GM12875 (cell line): Measurements from ENCODE around the gene TROAP.

Experiments used
- H3K4me3 ChIP-seq: one replicate; pipeline ENCODE4 v1.5.1; 2011; ENCODE audit warnings: low read depth, low read length, control low read depth
- CTCF ChIP-seq: IDR thresholded peaks from 2 replicates; pipeline ENCODE4 v1.5.1; 2011; ENCODE audit warnings: low read depth, mild to moderate bottlenecking, control low read depth, inconsistent platforms, low read length, moderate library complexity, borderline replicate concordance; ENCODE audit not compliant: insufficient read depth

Gene TROAP

GRCh38 chr12:49346659-49347310 is 23.7 kb downstream of the TROAP start, which contains the start of gene DNAJC22:
Gene DNAJC22, plus strand, starts transcription at chr12:49346888. Its CDS starts 1,985 bp downstream, at chr12:49348873.
- peak within 1 kb of the TSS; percentile 38 for H3K4me3 ChIP-seq
- no peak for TF ChIP-seq CTCF

GRCh38 chr12:49347311-49348193 is 24.5 kb downstream of the TROAP start:
- peak; percentile 94 for TF ChIP-seq CTCF
- peak overlapping the region; percentile 38 for H3K4me3 ChIP-seq

- H3K4me3 ChIP-seq: no peak overlapping the region
- TF ChIP-seq CTCF: no peak
Observed at GRCh38 chr12:49348781-49349180, 25.7 kb downstream of the TROAP start.

GRCh38 chr12:49349266-49349665 is 26.2 kb downstream of the TROAP start:
- no peak overlapping the region for H3K4me3 ChIP-seq
- no peak for TF ChIP-seq CTCF

GRCh38 chr12:49352351-49352750 is 29.3 kb downstream of the TROAP start:
- no peak overlapping the region for H3K4me3 ChIP-seq
- no peak for TF ChIP-seq CTCF

GRCh38 chr12:49355913-49356312 is 32.9 kb downstream of the TROAP start:
- no peak overlapping the region for H3K4me3 ChIP-seq
- TF ChIP-seq CTCF: no peak
